ENCODE measurements around the gene STAB1. TPM values are rescaled to one million over a fixed set of nuclear protein-coding genes. Genes with fewer than 3 reads are reported as not detected.

Gene STAB1
- total RNA-seq, 2 experiments from 2014 or later: not detected

- Mint-ChIP-seq H3K27ac (no peak overlapping the region), H3K4me3 (no peak overlapping the region), H3K27me3 (no peaks in the 10 kb centered on the region), H3K36me3 (ENCODE audit: low read depth) (no peaks in the 10 kb centered on the region), H3K9me3 (no peaks in the 10 kb centered on the region), H3K4me1 (peaks cover 25% of the 10 kb centered on the region)
- DNase-seq: no peak
- CTCF ChIA-PET: no interaction called here
- POLR2A ChIA-PET: no interaction called here
Measured at GRCh38 chr3:52530918-52531826, 36.0 kb downstream of the STAB1 start.

GRCh38 chr3:52531860-52532516, 36.9 kb downstream of the STAB1 start:
- no peak overlapping the region for H3K27ac Mint-ChIP-seq
- CTCF ChIA-PET: no interaction called here
- peak overlapping the region; percentile 76 for H3K4me3 Mint-ChIP-seq

GRCh38 chr3:52532517-52532837, 37.3 kb downstream of the STAB1 start:
- H3K4me1 Mint-ChIP-seq: peaks cover 30% of the 10 kb centered on the region
- H3K9me3 Mint-ChIP-seq: no peaks in the 10 kb centered on the region
- CTCF ChIA-PET: no interaction called here
- POLR2A ChIA-PET: interaction anchor here (1.2 kb wide), 1 partner anchor 75 kb away, joined by 4 read pairs; no protein-coding TSS in a partner anchor
- peak overlapping the region; percentile 76 for H3K4me3 Mint-ChIP-seq
- H3K27me3 Mint-ChIP-seq: no peaks in the 10 kb centered on the region
- peak; percentile 53 for DNase-seq
- H3K36me3 Mint-ChIP-seq (ENCODE audit: low read depth): peaks cover 5% of the 10 kb centered on the region
- peak overlapping the region; percentile 62 for H3K27ac Mint-ChIP-seq

More at GRCh38 chr3:52531860-52532516, 36.9 kb downstream of the STAB1 start:
- no peak for DNase-seq
- Mint-ChIP-seq H3K9me3 (no peaks in the 10 kb centered on the region), H3K36me3 (ENCODE audit: low read depth) (peaks cover 3% of the 10 kb centered on the region), H3K27me3 (no peaks in the 10 kb centered on the region), H3K4me1 (peaks cover 27% of the 10 kb centered on the region)
- POLR2A ChIA-PET: interaction anchor here (1.2 kb wide), 1 partner anchor 75 kb away, joined by 4 read pairs; no protein-coding TSS in a partner anchor

GRCh38 chr3:52532838-52533622, 37.9 kb downstream of the STAB1 start:
- H3K4me3 Mint-ChIP-seq: peak overlapping the region; percentile 76
- ChIA-PET CTCF (no interaction called here), POLR2A (interaction anchor here (1.2 kb wide), 1 partner anchor 76 kb away, joined by 4 read pairs; no protein-coding TSS in a partner anchor)
- peak; percentile 42 for DNase-seq
- H3K36me3 Mint-ChIP-seq (ENCODE audit: low read depth): peaks cover 10% of the 10 kb centered on the region
- H3K4me1 Mint-ChIP-seq: peaks cover 35% of the 10 kb centered on the region
- no peaks in the 10 kb centered on the region for H3K9me3 Mint-ChIP-seq
- peak overlapping the region; percentile 62 for H3K27ac Mint-ChIP-seq
- no peaks in the 10 kb centered on the region for H3K27me3 Mint-ChIP-seq

- peak; percentile 76 for DNase-seq
- ChIA-PET POLR2A (no interaction called here), CTCF (no interaction called here)
- Mint-ChIP-seq H3K9me3 (no peaks in the 10 kb centered on the region), H3K27me3 (no peaks in the 10 kb centered on the region), H3K4me1 (peaks cover 41% of the 10 kb centered on the region), H3K27ac (peak within 1 kb of the TSS; percentile 62), H3K36me3 (ENCODE audit: low read depth) (peaks cover 15% of the 10 kb centered on the region), H3K4me3 (peak within 1 kb of the TSS; percentile 76)
Measured at GRCh38 chr3:52533623-52534280, 38.6 kb downstream of the STAB1 start, which contains the start of gene NT5DC2. Gene NT5DC2 (minus strand): TSS chr3:52533857. CDS start chr3:52533737, 120 bp downstream.

- no peaks in the 10 kb centered on the region for H3K27me3 Mint-ChIP-seq
- ChIA-PET POLR2A (no interaction called here), CTCF (no interaction called here)
Measured at GRCh38 chr3:52534281-52535183, 39.4 kb downstream of the STAB1 start.

GRCh38 chr3:52535411-52536111, 40.4 kb downstream of the STAB1 start:
- H3K36me3 Mint-ChIP-seq (ENCODE audit: low read depth): peaks cover 24% of the 10 kb centered on the region
- H3K4me1 Mint-ChIP-seq: peaks cover 57% of the 10 kb centered on the region
- peak overlapping the region; percentile 48 for H3K27ac Mint-ChIP-seq
- POLR2A ChIA-PET: interaction anchor here (0.7 to 1.2 kb wide), 10 partner anchors 9 to 721 kb away, joined by 3 to 4 read pairs (median 3); partner anchors contain the start of genes PBRM1 and TKT
- peak overlapping the region; percentile 99 for H3K4me3 Mint-ChIP-seq
- no peaks in the 10 kb centered on the region for H3K9me3 Mint-ChIP-seq
- no peaks in the 10 kb centered on the region for H3K27me3 Mint-ChIP-seq
- DNase-seq: peak; percentile 16
- CTCF ChIA-PET: interaction anchor here (0.8 to 2.1 kb wide), 6 partner anchors 9 to 151 kb away, joined by 3 to 6 read pairs (median 4); partner anchors contain the start of gene SEMA3G

More at GRCh38 chr3:52534281-52535183, 39.4 kb downstream of the STAB1 start:
- Mint-ChIP-seq H3K4me3 (peak overlapping the region; percentile 69), H3K27ac (no peak overlapping the region), H3K36me3 (ENCODE audit: low read depth) (peaks cover 22% of the 10 kb centered on the region), H3K4me1 (peaks cover 48% of the 10 kb centered on the region), H3K9me3 (no peaks in the 10 kb centered on the region)
- DNase-seq: peak; percentile 16

GRCh38 chr3:52536112-52536368, 40.9 kb downstream of the STAB1 start:
- ChIA-PET POLR2A (interaction anchor here (0.7 to 1.2 kb wide), 10 partner anchors 9 to 720 kb away, joined by 3 to 4 read pairs (median 3); partner anchors contain the start of genes PBRM1 and TKT), CTCF (interaction anchor here (0.8 to 2.1 kb wide), 6 partner anchors 9 to 151 kb away, joined by 3 to 6 read pairs (median 4); partner anchors contain the start of gene SEMA3G)
- H3K36me3 Mint-ChIP-seq (ENCODE audit: low read depth): peaks cover 25% of the 10 kb centered on the region
- peaks cover 61% of the 10 kb centered on the region for H3K4me1 Mint-ChIP-seq
- H3K27ac Mint-ChIP-seq: peak overlapping the region; percentile 48
- no peaks in the 10 kb centered on the region for H3K27me3 Mint-ChIP-seq
- no peaks in the 10 kb centered on the region for H3K9me3 Mint-ChIP-seq
- peak overlapping the region; percentile 99 for H3K4me3 Mint-ChIP-seq
- no peak for DNase-seq

- no peaks in the 10 kb centered on the region for H3K27me3 Mint-ChIP-seq
- peaks cover 25% of the 10 kb centered on the region for H3K36me3 Mint-ChIP-seq (ENCODE audit: low read depth)
- peak within 1 kb of the TSS; percentile 99 for H3K4me3 Mint-ChIP-seq
- ChIA-PET CTCF (interaction anchor here (0.8 to 2.1 kb wide), 6 partner anchors 10 to 150 kb away, joined by 3 to 6 read pairs (median 4); partner anchors contain the start of gene SEMA3G), POLR2A (interaction anchor here (0.7 to 1.3 kb wide), 14 partner anchors 9 to 720 kb away, joined by 3 to 7 read pairs (median 3); partner anchors contain the start of genes PBRM1 and TKT)
- H3K27ac Mint-ChIP-seq: peak within 1 kb of the TSS; percentile 94
- H3K4me1 Mint-ChIP-seq: peaks cover 61% of the 10 kb centered on the region
- peak; percentile 98 for DNase-seq
- H3K9me3 Mint-ChIP-seq: no peaks in the 10 kb centered on the region
Measured at GRCh38 chr3:52536369-52537164, 41.4 kb downstream of the STAB1 start, which contains the start of gene UQCC5. Gene UQCC5 (plus strand): TSS chr3:52536605. CDS start chr3:52536756, 151 bp downstream.

GRCh38 chr3:52537165-52537620, 42.1 kb downstream of the STAB1 start:
- Mint-ChIP-seq H3K27me3 (no peaks in the 10 kb centered on the region), H3K4me3 (peak overlapping the region; percentile 99), H3K4me1 (peaks cover 56% of the 10 kb centered on the region), H3K27ac (peak overlapping the region; percentile 94), H3K36me3 (ENCODE audit: low read depth) (peaks cover 28% of the 10 kb centered on the region), H3K9me3 (no peaks in the 10 kb centered on the region)
- no peak for DNase-seq
- ChIA-PET POLR2A (interaction anchor here (0.8 to 1.3 kb wide), 5 partner anchors 14 to 480 kb away, joined by 3 to 7 read pairs (median 3); no protein-coding TSS in a partner anchor), CTCF (interaction anchor here (2.1 kb wide), 1 partner anchor 10 kb away, joined by 6 read pairs; no protein-coding TSS in a partner anchor)

Measured in activated CD4-positive, alpha-beta memory T cell treated with anti-CD3 and anti-CD28 coated beads, Interleukin-2, amount 10 ng/mL, durations not matched to agents 7 days and 5 days (primary cell).